ENCODE measurements around the gene DRG1.

Gene DRG1

DNA sequence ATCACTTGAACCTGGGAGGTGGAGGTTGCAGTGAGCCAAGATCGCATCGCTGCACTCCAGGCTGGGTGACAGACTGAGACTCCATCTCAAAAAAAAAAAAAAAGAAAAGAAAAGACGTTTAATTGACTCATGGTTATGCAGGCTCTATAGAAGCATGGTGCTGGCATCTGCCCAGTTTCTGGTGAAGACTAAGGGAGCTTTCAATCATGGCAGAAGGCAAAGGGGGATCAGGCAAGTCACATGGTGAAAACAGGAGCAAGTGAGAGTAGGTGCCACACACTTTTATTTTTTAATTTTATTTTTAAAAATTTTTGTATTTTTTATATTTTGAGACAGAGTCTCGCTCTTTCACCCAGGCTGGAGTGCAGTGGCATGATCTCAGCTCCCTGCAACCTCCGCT, 44.9 kb upstream of the DRG1 start:
- H2AFZ ChIP-seq (ENCODE audit: low read depth, low read length, severe bottlenecking), result no peak overlapping the region
- no peak overlapping the region for H3K4me2 ChIP-seq (ENCODE audit: low read depth, low read length, poor library complexity, severe bottlenecking)
- no peaks in the 10 kb centered on the region for H3K27me3 ChIP-seq (ENCODE audit: low read length)
- H3K4me3 ChIP-seq (ENCODE audit: insufficient read depth, low read length, poor library complexity, severe bottlenecking), result no peak overlapping the region
- H4K20me1 ChIP-seq (ENCODE audit: low read depth, low read length), result no peaks in the 10 kb centered on the region
- no peaks in the 10 kb centered on the region for H3K9me3 ChIP-seq (ENCODE audit: insufficient read depth, low read length)
- H3K9me2 ChIP-seq (replicated peaks; ENCODE audit: insufficient read depth, low read length), result no peaks in the 10 kb centered on the region
- no peaks in the 10 kb centered on the region for H3F3A ChIP-seq (ENCODE audit: insufficient read depth)
- no peaks in the 10 kb centered on the region for H3K79me2 ChIP-seq (ENCODE audit: insufficient read depth, low read length)
- H3K27ac ChIP-seq (ENCODE audit: low read depth, low read length), result no peak overlapping the region
- TF ChIP-seq, protein P1, sequence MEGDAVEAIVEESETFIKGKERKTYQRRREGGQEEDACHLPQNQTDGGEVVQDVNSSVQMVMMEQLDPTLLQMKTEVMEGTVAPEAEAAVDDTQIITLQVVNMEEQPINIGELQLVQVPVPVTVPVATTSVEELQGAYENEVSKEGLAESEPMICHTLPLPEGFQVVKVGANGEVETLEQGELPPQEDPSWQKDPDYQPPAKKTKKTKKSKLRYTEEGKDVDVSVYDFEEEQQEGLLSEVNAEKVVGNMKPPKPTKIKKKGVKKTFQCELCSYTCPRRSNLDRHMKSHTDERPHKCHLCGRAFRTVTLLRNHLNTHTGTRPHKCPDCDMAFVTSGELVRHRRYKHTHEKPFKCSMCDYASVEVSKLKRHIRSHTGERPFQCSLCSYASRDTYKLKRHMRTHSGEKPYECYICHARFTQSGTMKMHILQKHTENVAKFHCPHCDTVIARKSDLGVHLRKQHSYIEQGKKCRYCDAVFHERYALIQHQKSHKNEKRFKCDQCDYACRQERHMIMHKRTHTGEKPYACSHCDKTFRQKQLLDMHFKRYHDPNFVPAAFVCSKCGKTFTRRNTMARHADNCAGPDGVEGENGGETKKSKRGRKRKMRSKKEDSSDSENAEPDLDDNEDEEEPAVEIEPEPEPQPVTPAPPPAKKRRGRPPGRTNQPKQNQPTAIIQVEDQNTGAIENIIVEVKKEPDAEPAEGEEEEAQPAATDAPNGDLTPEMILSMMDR (IDR thresholded peaks at IDR 0.05; ENCODE audit: insufficient read depth, low read length, poor library complexity, severe bottlenecking), result no peak
- TF ChIP-seq EZH2phosphoT487 (conservative IDR thresholded peaks at IDR 0.05; ENCODE audit: low read length), result no peak
- no peak overlapping the region for H3K9ac ChIP-seq (ENCODE audit: low read length)
- no peaks in the 10 kb centered on the region for H3K36me3 ChIP-seq (ENCODE audit: low read length)

DNA sequence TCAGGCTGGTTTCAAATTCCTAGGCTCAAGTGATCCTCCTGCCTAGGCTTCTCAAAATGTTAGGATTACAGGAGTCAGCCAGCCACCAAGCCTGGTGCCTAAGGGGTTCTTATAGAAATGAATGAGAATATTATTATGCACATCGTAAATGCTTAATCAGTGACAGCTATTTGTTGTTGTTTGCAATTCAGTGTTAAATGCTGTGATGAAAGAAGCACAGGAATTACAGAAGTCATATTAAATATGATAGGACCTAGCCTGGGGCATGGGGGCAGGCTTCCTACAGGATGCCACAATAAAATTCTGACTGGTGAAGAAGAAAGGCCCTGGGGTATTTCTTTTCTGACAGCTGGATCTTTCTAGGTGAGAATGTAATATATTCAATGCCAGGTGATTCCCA, 39.4 kb upstream of the DRG1 start:
- H3K9ac ChIP-seq (ENCODE audit: low read length), result no peak overlapping the region
- no peaks in the 10 kb centered on the region for H3K9me3 ChIP-seq (ENCODE audit: insufficient read depth, low read length)
- H4K20me1 ChIP-seq (ENCODE audit: low read depth, low read length), result no peaks in the 10 kb centered on the region
- no peak overlapping the region for H3K4me2 ChIP-seq (ENCODE audit: low read depth, low read length, poor library complexity, severe bottlenecking)
- H3F3A ChIP-seq (ENCODE audit: insufficient read depth), result no peaks in the 10 kb centered on the region
- no peaks in the 10 kb centered on the region for H3K27me3 ChIP-seq (ENCODE audit: low read length)
- no peak for TF ChIP-seq EZH2phosphoT487 (conservative IDR thresholded peaks at IDR 0.05; ENCODE audit: low read length)
- TF ChIP-seq, protein P1 (IDR thresholded peaks at IDR 0.05; ENCODE audit: insufficient read depth, low read length, poor library complexity, severe bottlenecking), result no peak
- no peak overlapping the region for H3K27ac ChIP-seq (ENCODE audit: low read depth, low read length)
- no peaks in the 10 kb centered on the region for H3K36me3 ChIP-seq (ENCODE audit: low read length)
- no peaks in the 10 kb centered on the region for H3K9me2 ChIP-seq (replicated peaks; ENCODE audit: insufficient read depth, low read length)
- no peak overlapping the region for H3K4me3 ChIP-seq (ENCODE audit: insufficient read depth, low read length, poor library complexity, severe bottlenecking)
- no peaks in the 10 kb centered on the region for H3K79me2 ChIP-seq (ENCODE audit: insufficient read depth, low read length)
- no peak overlapping the region for H2AFZ ChIP-seq (ENCODE audit: low read depth, low read length, severe bottlenecking)

DNA sequence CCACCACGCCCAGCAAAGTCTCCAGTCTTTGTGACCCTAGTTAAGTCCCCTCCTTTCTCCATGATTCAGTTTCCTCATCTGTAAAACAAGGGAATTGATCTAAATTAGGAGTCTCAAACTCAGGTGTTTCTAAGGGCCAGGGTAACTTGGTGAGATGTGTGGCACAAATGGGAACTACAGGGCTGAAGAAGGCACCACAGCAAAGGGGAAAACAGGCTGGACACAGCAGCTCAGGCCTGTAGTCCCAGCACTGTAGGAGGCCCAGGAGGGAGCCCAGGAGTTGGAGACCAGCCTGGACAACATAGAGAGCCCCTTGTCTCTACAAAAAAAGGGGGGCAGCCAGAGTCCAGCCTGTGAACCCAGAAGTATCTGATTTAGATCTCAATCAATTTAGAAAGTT, 37.7 kb upstream of the DRG1 start:
- no peaks in the 10 kb centered on the region for H3K36me3 ChIP-seq (ENCODE audit: low read length)
- no peaks in the 10 kb centered on the region for H4K20me1 ChIP-seq (ENCODE audit: low read depth, low read length)
- no peaks in the 10 kb centered on the region for H3K27me3 ChIP-seq (ENCODE audit: low read length)
- no peak overlapping the region for H2AFZ ChIP-seq (ENCODE audit: low read depth, low read length, severe bottlenecking)
- H3F3A ChIP-seq (ENCODE audit: insufficient read depth), result no peaks in the 10 kb centered on the region
- no peak overlapping the region for H3K4me3 ChIP-seq (ENCODE audit: insufficient read depth, low read length, poor library complexity, severe bottlenecking)
- no peak for TF ChIP-seq EZH2phosphoT487 (conservative IDR thresholded peaks at IDR 0.05; ENCODE audit: low read length)
- TF ChIP-seq, protein P1 (IDR thresholded peaks at IDR 0.05; ENCODE audit: insufficient read depth, low read length, poor library complexity, severe bottlenecking), result no peak
- no peaks in the 10 kb centered on the region for H3K9me3 ChIP-seq (ENCODE audit: insufficient read depth, low read length)
- H3K9ac ChIP-seq (ENCODE audit: low read length), result no peak overlapping the region
- no peaks in the 10 kb centered on the region for H3K9me2 ChIP-seq (replicated peaks; ENCODE audit: insufficient read depth, low read length)
- no peak overlapping the region for H3K27ac ChIP-seq (ENCODE audit: low read depth, low read length)
- H3K4me2 ChIP-seq (ENCODE audit: low read depth, low read length, poor library complexity, severe bottlenecking), result no peak overlapping the region
- no peaks in the 10 kb centered on the region for H3K79me2 ChIP-seq (ENCODE audit: insufficient read depth, low read length)

Measured in SU-DHL-6 (cell line).